SK-N-SH (cell line): ENCODE results near the gene TANGO6.

Experiments
- CTCF ChIP-seq: fragments of 200-600 bp; sonication (generic); IDR thresholded peaks from 2 replicates; pipeline ENCODE4 v1.6.1; 2017; ENCODE audit warnings: antibody characterized with exemption, mild to moderate bottlenecking, moderate library complexity
- NFIC ChIP-seq: IDR thresholded peaks from 2 replicates; pipeline ENCODE4 v1.4.0; 2012; ENCODE audit warnings: borderline replicate concordance
- RAD21 ChIP-seq: IDR thresholded peaks from 2 replicates; pipeline ENCODE4 v1.6.1; 2012; ENCODE audit warnings: mild to moderate bottlenecking, low read length
- TAF1 ChIP-seq: IDR thresholded peaks from 2 replicates; pipeline ENCODE4 v1.6.1; 2012; ENCODE audit warnings: low read depth, mild to moderate bottlenecking, low read length, moderate library complexity, borderline replicate concordance

GRCh38 chr16:69040144-69040909 lies 197.0 kb downstream of the TANGO6 start:
- no peak for TF ChIP-seq CTCF
- TF ChIP-seq NFIC = no peak
- no peak for TF ChIP-seq TAF1
- no peak for TF ChIP-seq RAD21
